Measurements from ENCODE around the gene SAFB2. TPM values are rescaled to one million over a fixed set of nuclear protein-coding genes. Genes with fewer than 3 reads are reported as not detected.

Gene SAFB2
- total and polyA plus RNA-seq, 9 of the 15 experiments (the other 6 are each of a cell fraction or from before 2014, with no cell fraction given) = 4.5 to 103 (median 47.3) TPM

DNA sequence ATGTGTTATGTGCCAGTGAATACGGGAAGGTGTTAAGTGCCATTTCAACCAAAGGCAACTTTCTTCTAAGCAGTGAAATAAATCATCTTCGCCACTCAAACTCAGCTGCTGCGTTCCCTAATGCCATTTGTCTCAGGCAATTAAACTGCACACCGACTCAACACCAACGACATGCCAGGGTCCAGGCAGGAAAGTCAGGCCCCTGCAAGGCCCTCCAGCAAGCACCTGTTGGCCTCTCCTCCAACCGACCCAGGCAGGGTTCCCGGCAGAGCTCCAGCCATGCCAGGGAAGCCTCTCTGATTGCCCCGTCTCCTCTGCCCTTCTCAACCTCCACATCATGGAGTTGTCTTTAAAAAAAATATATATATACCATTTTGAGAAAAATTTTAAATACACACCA is 21.8 kb downstream of the SAFB2 start (continued):
- TF ChIP-seq, protein P1, sequence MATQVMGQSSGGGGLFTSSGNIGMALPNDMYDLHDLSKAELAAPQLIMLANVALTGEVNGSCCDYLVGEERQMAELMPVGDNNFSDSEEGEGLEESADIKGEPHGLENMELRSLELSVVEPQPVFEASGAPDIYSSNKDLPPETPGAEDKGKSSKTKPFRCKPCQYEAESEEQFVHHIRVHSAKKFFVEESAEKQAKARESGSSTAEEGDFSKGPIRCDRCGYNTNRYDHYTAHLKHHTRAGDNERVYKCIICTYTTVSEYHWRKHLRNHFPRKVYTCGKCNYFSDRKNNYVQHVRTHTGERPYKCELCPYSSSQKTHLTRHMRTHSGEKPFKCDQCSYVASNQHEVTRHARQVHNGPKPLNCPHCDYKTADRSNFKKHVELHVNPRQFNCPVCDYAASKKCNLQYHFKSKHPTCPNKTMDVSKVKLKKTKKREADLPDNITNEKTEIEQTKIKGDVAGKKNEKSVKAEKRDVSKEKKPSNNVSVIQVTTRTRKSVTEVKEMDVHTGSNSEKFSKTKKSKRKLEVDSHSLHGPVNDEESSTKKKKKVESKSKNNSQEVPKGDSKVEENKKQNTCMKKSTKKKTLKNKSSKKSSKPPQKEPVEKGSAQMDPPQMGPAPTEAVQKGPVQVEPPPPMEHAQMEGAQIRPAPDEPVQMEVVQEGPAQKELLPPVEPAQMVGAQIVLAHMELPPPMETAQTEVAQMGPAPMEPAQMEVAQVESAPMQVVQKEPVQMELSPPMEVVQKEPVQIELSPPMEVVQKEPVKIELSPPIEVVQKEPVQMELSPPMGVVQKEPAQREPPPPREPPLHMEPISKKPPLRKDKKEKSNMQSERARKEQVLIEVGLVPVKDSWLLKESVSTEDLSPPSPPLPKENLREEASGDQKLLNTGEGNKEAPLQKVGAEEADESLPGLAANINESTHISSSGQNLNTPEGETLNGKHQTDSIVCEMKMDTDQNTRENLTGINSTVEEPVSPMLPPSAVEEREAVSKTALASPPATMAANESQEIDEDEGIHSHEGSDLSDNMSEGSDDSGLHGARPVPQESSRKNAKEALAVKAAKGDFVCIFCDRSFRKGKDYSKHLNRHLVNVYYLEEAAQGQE (IDR thresholded peaks at IDR 0.05; ENCODE audit: borderline replicate concordance) = no peak
- TF ChIP-seq, protein P1 (CRISPR knock-in tag; IDR thresholded peaks at IDR 0.05; ENCODE audit: low read depth) = no peak

DNA sequence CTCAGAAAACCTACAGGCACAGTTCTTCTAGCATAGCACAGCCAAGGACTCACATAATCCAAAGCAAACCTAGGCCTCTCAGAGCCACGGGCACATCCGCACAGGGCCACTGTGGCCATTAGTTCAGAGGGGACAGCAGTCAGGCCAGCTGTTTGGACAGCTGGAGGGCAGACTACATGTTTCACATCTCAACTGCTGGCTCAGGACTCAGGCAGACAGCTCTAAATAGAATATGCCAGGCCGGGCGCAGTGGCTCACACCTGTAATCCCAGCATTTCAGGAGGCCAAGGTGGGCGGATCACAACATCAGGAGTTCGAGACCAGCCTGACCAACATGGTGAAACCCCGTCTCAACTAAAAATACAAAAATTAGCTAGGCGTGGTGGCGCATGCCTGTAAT is 26.8 kb downstream of the SAFB2 start:
- ATAC-seq (no peak), DNase-seq (ENCODE audit: extremely low read depth in 1 of 4, low spot score in 3 of 4) (no peak), FAIRE-seq (no peak)
- Histone ChIP-seq H3K79me2 (ENCODE audit: control insufficient read depth, insufficient read depth, low read length) (0 out of 3 replicates have a peak, but pooled peaks cover 4% of the 10 kb centered on the region), H3K9ac (ENCODE audit: insufficient read depth in 1 of 2, low read depth in 2 of 2, low read length in 2 of 2) (no peak overlapping the region), H3K27ac (ENCODE audit: extremely low read depth, low read depth, low read length) (no peak overlapping the region), H3K4me3 (no peak overlapping the region), H3K9me3 (replicated peaks; ENCODE audit: control insufficient read depth, insufficient read depth, low read depth, low read length) (no peaks in the 10 kb centered on the region), H4K20me1 (replicated peaks; ENCODE audit: control insufficient read depth, insufficient read depth, low read length) (peaks cover 5% of the 10 kb centered on the region; the same call in 1 of the 2 replicates), H3K9me1 (ENCODE audit: control insufficient read depth, insufficient read depth, low read length) (no peaks in the 10 kb centered on the region), H2AFZ (ENCODE audit: low read depth, low read length) (no peak overlapping the region), H3K27me3 (ENCODE audit: control insufficient read depth in 2 of 2, insufficient read depth in 2 of 2, low read length in 2 of 2) (no peaks in the 10 kb centered on the region), H3K36me3 (ENCODE audit: control insufficient read depth, insufficient read depth, low read length) (peaks cover 98% of the 10 kb centered on the region), H3K4me2 (ENCODE audit: insufficient read depth, low read length) (no peak overlapping the region), H3K4me1 (replicated peaks in 1 of 2; ENCODE audit: control insufficient read depth in 2 of 2, insufficient read depth in 2 of 2, low read length in 2 of 2) (peaks cover 0 to 9% of the 10 kb centered on the region in 2 experiments; a peak in 1 of 5 replicates)
- CTCF ChIA-PET (ENCODE audit: low intra/inter-chr PET ratio) = no interaction called here
- POLR2A ChIA-PET = interaction anchor here (1.2 kb wide), 1 partner anchor 11 kb away, joined by 3 read pairs; no protein-coding TSS in a partner anchor
- WGBS (ENCODE audit: insufficient coverage, low coverage, missing lambda C conversion rate) = 96% methylated on average over 9 of the region's 9 CpGs
- in situ Hi-C loops (cut with MboI) (no loop called here), intact Hi-C loops (cut with micrococcal nuclease) (no loop called here)
- BruUV-seq (replicated peaks) = no TSS peak
- TF ChIP-seq, protein P2, sequence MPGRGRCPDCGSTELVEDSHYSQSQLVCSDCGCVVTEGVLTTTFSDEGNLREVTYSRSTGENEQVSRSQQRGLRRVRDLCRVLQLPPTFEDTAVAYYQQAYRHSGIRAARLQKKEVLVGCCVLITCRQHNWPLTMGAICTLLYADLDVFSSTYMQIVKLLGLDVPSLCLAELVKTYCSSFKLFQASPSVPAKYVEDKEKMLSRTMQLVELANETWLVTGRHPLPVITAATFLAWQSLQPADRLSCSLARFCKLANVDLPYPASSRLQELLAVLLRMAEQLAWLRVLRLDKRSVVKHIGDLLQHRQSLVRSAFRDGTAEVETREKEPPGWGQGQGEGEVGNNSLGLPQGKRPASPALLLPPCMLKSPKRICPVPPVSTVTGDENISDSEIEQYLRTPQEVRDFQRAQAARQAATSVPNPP (IDR thresholded peaks at IDR 0.05; ENCODE audit: borderline replicate concordance, insufficient read depth, insufficient read length) = no peak
- TF ChIP-seq KDM5B (IDR thresholded peaks at IDR 0.05; ENCODE audit: insufficient replicate concordance, low read depth, low read length) (no peak), ZNF589 (CRISPR knock-in tag; IDR thresholded peaks at IDR 0.05; ENCODE audit: low read depth) (no peak), RBM39 (optimal IDR thresholded peaks at IDR 0.05; ENCODE audit: low read depth, low read length) (no peak), ZNF24 (IDR thresholded peaks at IDR 0.05) (no peak), ARHGAP35 (IDR thresholded peaks at IDR 0.05; ENCODE audit: partially characterized antibody) (no peak), HEY1 (CRISPR knock-in tag; IDR thresholded peaks at IDR 0.05; ENCODE audit: borderline replicate concordance) (no peak), ZNF766 (CRISPR knock-in tag; conservative IDR thresholded peaks at IDR 0.05) (no peak)

Data from K562 (cell line).